Psoas muscle (tissue), 8 donors: ENCODE data around the gene CIITA. TPM values are rescaled to one million over a fixed set of nuclear protein-coding genes. Genes with fewer than 3 reads are reported as not detected.

Experiments used
- ATAC-seq, 4 donors: fragments of 200-7000 bp; cut with Tn5 transposase; one replicate each; pipeline ENCODE4 v1.9.1; 2020; ENCODE audit warnings: moderate library complexity in 3 of 4, mild to moderate bottlenecking in 2 of 4
- DNase-seq, 2 donors: peaks; one replicate each; pipeline ENCODE4 v3.0.0-alpha.2; 2020
- H3K27ac ChIP-seq: fragments of 200-600 bp; one replicate; pipeline ENCODE4 v1.8.0; 2022
- H3K27me3 ChIP-seq, 3 donors: fragments of 200-600 bp in 1 of 3; one replicate each; pipeline versions ENCODE4 v1.6.1 to v1.8.0; 2013 to 2022; ENCODE audit warnings: low read length in 2 of 3, mild to moderate bottlenecking in 2 of 3, moderate library complexity in 1 of 3; ENCODE audit not compliant: insufficient read depth in 3 of 3
- H3K36me3 ChIP-seq, 2 donors: fragments of 200-600 bp in 1 of 2; one replicate each; pipeline versions ENCODE4 v1.6.1 to v1.8.0; 2013 to 2022; ENCODE audit warnings: low read depth in 1 of 2, mild to moderate bottlenecking in 1 of 2, moderate library complexity in 1 of 2; ENCODE audit not compliant: insufficient read depth in 1 of 2
- H3K4me1 ChIP-seq: fragments of 200-600 bp; one replicate; pipeline ENCODE4 v1.8.0; 2022
- H3K4me3 ChIP-seq: fragments of 200-600 bp; one replicate; pipeline ENCODE4 v1.8.0; 2022; ENCODE audit warnings: mild to moderate bottlenecking
- H3K9me3 ChIP-seq: fragments of 200-600 bp; one replicate; pipeline ENCODE4 v1.8.0; 2022
- CTCF ChIP-seq: fragments of 200-600 bp; IDR thresholded peaks from one replicate; pipeline ENCODE4 v1.8.0; 2022; ENCODE audit warnings: antibody characterized with exemption
- WGBS, 3 donors: extraction: QIAGEN DNeasy Blood & Tissue Kit; methylation state at CpG; one replicate each; pipeline versions ENCODE4 v1.1.6 to v1.1.7; 2013; 5-methylcytosine and 5-hydroxymethylcytosine counted together
- intact Hi-C, 2 donors: fragments of 100-400 bp; cut with DNase I; formaldehyde crosslinking; loops; one replicate each; pipeline versions ENCODE4 v1.11.0 to v1.14.2; 2022
- polyA plus RNA-seq, 3 donors: library from polyadenylated mRNA; stranded (reverse); fragments of 200-250 nt; gene quantifications; one replicate each; pipeline ENCODE4 v1.2.3, GENCODE V29; 2013
- total RNA-seq, 4 donors: library from RNA; stranded (reverse); fragmentation: NEBNext Ultra II Directional in 2 of 4; extraction: Animal tissue kit (Norgen Biotek cat#: 25700) in 2 of 4; gene quantifications; one replicate each; pipeline versions ENCODE4 v1.2.1 to v1.2.4, GENCODE V29; 2021 to 2023
- donor health status: healthy with polysubstance abuse.
- donor health status: DM: no; HTN: no; CAD: no; lungs with moderate emphysema.
- donor health status: Bipolar disorder and iron deficiency.
- donor health status: healthy.
- donor health status: DM: yes; HTN: yes; CAD: no.
- donor health status: DM: no; HTN: no; CAD: no.
- donor health status: DM: no; HTN: no; CAD: no.
- donor health status: DM: yes; HTN: yes; CAD: no.

The CIITA gene
- total and polyA plus RNA-seq, 7 donors: 2.3 to 15.3 (median 4.1) TPM

- Histone ChIP-seq H3K9me3 (no peaks in the 10 kb centered on the region), H3K36me3 (no peaks in the 10 kb centered on the region), H3K4me3 (no peak overlapping the region), H3K27ac (no peak overlapping the region), H3K4me1 (peaks cover 49% of the 10 kb centered on the region), H3K27me3 (no peaks in the 10 kb centered on the region)
- no peak for DNase-seq
- intact Hi-C loops: no loop called here
- no peak for TF ChIP-seq CTCF
- ATAC-seq: no peak
- 42 to 55% (median 46%) methylated on average over 5 of the region's 5 CpGs for WGBS, 3 donors
These were observed 69.3 kb downstream of the CIITA start for GRCh38 chr16:10946308-10946707.

GRCh38 chr16:10947211-10947787 is 70.3 kb downstream of the CIITA start:
- Histone ChIP-seq H3K4me1 (peaks cover 49% of the 10 kb centered on the region), H3K27me3 (no peaks in the 10 kb centered on the region), H3K27ac (no peak overlapping the region), H3K36me3 (no peaks in the 10 kb centered on the region), H3K4me3 (no peak overlapping the region), H3K9me3 (no peaks in the 10 kb centered on the region)
- 67 to 85% (median 74%) methylated on average over 10 of the region's 10 CpGs for WGBS, 3 donors
- no peak for TF ChIP-seq CTCF
- intact Hi-C loops: no loop called here
- ATAC-seq (no peak), DNase-seq (no peak)

GRCh38 chr16:10949424-10949970 is 72.5 kb downstream of the CIITA start:
- no peak overlapping the region for H3K4me3 ChIP-seq
- DNase-seq: no peak
- WGBS, 3 donors: 74 to 85% (median 76%) methylated on average over 7 of the region's 7 CpGs
- intact Hi-C loops: no loop called here
- H3K36me3 ChIP-seq: no peaks in the 10 kb centered on the region
- ATAC-seq: no peak
- peaks cover 44% of the 10 kb centered on the region for H3K4me1 ChIP-seq
- no peak for TF ChIP-seq CTCF
- H3K9me3 ChIP-seq: no peaks in the 10 kb centered on the region
- H3K27ac ChIP-seq: no peak overlapping the region
- no peaks in the 10 kb centered on the region for H3K27me3 ChIP-seq

- intact Hi-C loops: no loop called here
- Histone ChIP-seq H3K27me3 (no peaks in the 10 kb centered on the region), H3K36me3 (no peaks in the 10 kb centered on the region), H3K9me3 (no peaks in the 10 kb centered on the region), H3K27ac (no peak overlapping the region), H3K4me1 (peaks cover 41% of the 10 kb centered on the region), H3K4me3 (no peak overlapping the region)
- DNase-seq (no peak), ATAC-seq (peak; percentile 37 to 61 (median 38))
- TF ChIP-seq CTCF: no peak
- WGBS, 3 donors: 54 to 85% (median 57%) methylated on average over 5 of the region's 5 CpGs
These were observed 73.4 kb downstream of the CIITA start for GRCh38 chr16:10950393-10950792.

- no peak for ATAC-seq
- 35 to 57% (median 44%) methylated on average over 4 of the region's 4 CpGs for WGBS, 3 donors
These were observed 74.0 kb downstream of the CIITA start for GRCh38 chr16:10951026-10951425.

More at GRCh38 chr16:10951026-10951425, 74.0 kb downstream of the CIITA start:
- intact Hi-C loops: no loop called here
- no peak for TF ChIP-seq CTCF
- DNase-seq: no peak
- no peak overlapping the region for H3K27ac ChIP-seq
- H3K9me3 ChIP-seq: no peaks in the 10 kb centered on the region
- no peak overlapping the region for H3K4me3 ChIP-seq
- H3K4me1 ChIP-seq: peaks cover 34% of the 10 kb centered on the region
- H3K36me3 ChIP-seq: no peaks in the 10 kb centered on the region
- no peaks in the 10 kb centered on the region for H3K27me3 ChIP-seq
